HEK293 (cell line): Measurements from ENCODE around the gene ITGA7.

Experiments
- CTCF ChIA-PET: fragments of 350-600 bp; formaldehyde crosslinking; extraction: SDS; loops from one replicate; lab custom pipeline; 2021; ENCODE audit warnings: antibody characterized with exemption; lab: Yijun Ruan, JAX
- POLR2A ChIA-PET: fragments of 300-600 bp; formaldehyde crosslinking; extraction: SDS; loops from one replicate; lab custom pipeline; 2020; ENCODE audit warnings: antibody characterized with exemption, inconsistent platforms; lab: Yijun Ruan, JAX
- H3K27ac ChIP-seq: fragments of 200-500 bp; sonication (Bioruptor generic); 2 replicates; pipeline ENCODE4 v1.5.1; 2014; ENCODE audit warnings: low read depth, low read length, control low read depth, inconsistent platforms; ENCODE audit errors: extremely low read depth
- H3K36me3 ChIP-seq, 2 experiments: fragments of 200-500 bp in 1 of 2; sonication (Bioruptor generic) in 1 of 2; 1 replicate in 1 of 2; 2 replicates in 1 of 2; pipeline ENCODE4 v1.5.1; 2014 to 2017; ENCODE audit warnings: inconsistent platforms in 2 of 2, low read length in 2 of 2; ENCODE audit not compliant: control insufficient read depth in 2 of 2, insufficient read depth in 1 of 2
- H3K4me1 ChIP-seq: fragments of 200-500 bp; sonication (Bioruptor generic); 2 replicates; pipeline ENCODE4 v1.5.1; 2014; ENCODE audit warnings: mild to moderate bottlenecking, low read length, inconsistent platforms; ENCODE audit not compliant: control insufficient read depth, insufficient read depth
- H3K4me3 ChIP-seq: 2 replicates; pipeline ENCODE4 v1.5.1; 2011; ENCODE audit warnings: low read depth, mild to moderate bottlenecking, control low read depth, low read length, moderate library complexity
- H3K9me3 ChIP-seq: fragments of 200-500 bp; sonication (Bioruptor generic); 2 replicates; pipeline ENCODE4 v1.5.1; 2014; ENCODE audit warnings: low read depth, low read length, inconsistent platforms; ENCODE audit not compliant: control insufficient read depth, insufficient read depth
- EGR2 ChIP-seq: fragments of 450-650 bp; formaldehyde crosslinking; IDR thresholded peaks from 2 replicates; pipeline ENCODE4 v1.5.1; 2016; ENCODE audit warnings: low read depth, missing biosample characterization, missing genetic modification characterization
- HOXA7 ChIP-seq: sonication (generic); formaldehyde crosslinking; IDR thresholded peaks from 2 replicates; pipeline ENCODE4 v1.8.1; 2022; ENCODE audit warnings: missing genetic modification reagents, borderline replicate concordance
- KLF10 ChIP-seq: fragments of 450-650 bp; IDR thresholded peaks from 2 replicates; pipeline ENCODE4 v1.5.1; 2018; ENCODE audit warnings: missing biosample characterization, mild to moderate bottlenecking, missing genetic modification characterization
- KLF8 ChIP-seq: fragments of 450-650 bp; formaldehyde crosslinking; IDR thresholded peaks from 2 replicates; pipeline ENCODE4 v1.5.1; 2016; ENCODE audit warnings: missing biosample characterization, missing genetic modification characterization
- TCF7L2 ChIP-seq: IDR thresholded peaks from 2 replicates; pipeline ENCODE4 v1.6.1; 2011; ENCODE audit warnings: low read depth, mild to moderate bottlenecking, inconsistent platforms, low read length, moderate library complexity, borderline replicate concordance
- YY2 ChIP-seq: fragments of 450-650 bp; formaldehyde crosslinking; IDR thresholded peaks from 2 replicates; pipeline ENCODE4 v1.5.1; 2016; ENCODE audit warnings: missing biosample characterization, missing genetic modification characterization
- ZBTB8A ChIP-seq: fragments of 450-650 bp; formaldehyde crosslinking; IDR thresholded peaks from 2 replicates; pipeline ENCODE4 v1.5.1; 2016; ENCODE audit warnings: missing biosample characterization, missing genetic modification characterization
- ZFHX2 ChIP-seq: fragments of 450-650 bp; formaldehyde crosslinking; conservative IDR thresholded peaks from 2 replicates; pipeline ENCODE4 v1.5.1; 2016; ENCODE audit warnings: missing biosample characterization, missing genetic modification characterization
- ZNF311 ChIP-seq: fragments of 450-650 bp; formaldehyde crosslinking; IDR thresholded peaks from 2 replicates; pipeline ENCODE4 v1.5.1; 2017; ENCODE audit warnings: missing biosample characterization, missing genetic modification characterization, borderline replicate concordance
- ZNF354C ChIP-seq: fragments of 450-650 bp; formaldehyde crosslinking; IDR thresholded peaks from 2 replicates; pipeline ENCODE4 v1.5.1; 2016; ENCODE audit warnings: missing biosample characterization, missing genetic modification characterization, low read depth, borderline replicate concordance
- ZNF501 ChIP-seq: fragments of 450-650 bp; formaldehyde crosslinking; IDR thresholded peaks from 2 replicates; pipeline ENCODE4 v1.5.1; 2016; ENCODE audit warnings: missing biosample characterization, missing genetic modification characterization
- ZNF571 ChIP-seq: fragments of 450-650 bp; formaldehyde crosslinking; IDR thresholded peaks from 2 replicates; pipeline ENCODE4 v1.5.0; 2017; ENCODE audit warnings: missing biosample characterization, missing genetic modification characterization
- ZNF623 ChIP-seq: fragments of 450-650 bp; formaldehyde crosslinking; IDR thresholded peaks from 2 replicates; pipeline ENCODE4 v1.5.1; 2016; ENCODE audit warnings: missing biosample characterization, missing genetic modification characterization
- ZNF664 ChIP-seq: fragments of 450-650 bp; formaldehyde crosslinking; IDR thresholded peaks from 2 replicates; pipeline ENCODE4 v1.5.1; 2016; ENCODE audit warnings: missing biosample characterization, missing genetic modification characterization

ITGA7 gene

DNA sequence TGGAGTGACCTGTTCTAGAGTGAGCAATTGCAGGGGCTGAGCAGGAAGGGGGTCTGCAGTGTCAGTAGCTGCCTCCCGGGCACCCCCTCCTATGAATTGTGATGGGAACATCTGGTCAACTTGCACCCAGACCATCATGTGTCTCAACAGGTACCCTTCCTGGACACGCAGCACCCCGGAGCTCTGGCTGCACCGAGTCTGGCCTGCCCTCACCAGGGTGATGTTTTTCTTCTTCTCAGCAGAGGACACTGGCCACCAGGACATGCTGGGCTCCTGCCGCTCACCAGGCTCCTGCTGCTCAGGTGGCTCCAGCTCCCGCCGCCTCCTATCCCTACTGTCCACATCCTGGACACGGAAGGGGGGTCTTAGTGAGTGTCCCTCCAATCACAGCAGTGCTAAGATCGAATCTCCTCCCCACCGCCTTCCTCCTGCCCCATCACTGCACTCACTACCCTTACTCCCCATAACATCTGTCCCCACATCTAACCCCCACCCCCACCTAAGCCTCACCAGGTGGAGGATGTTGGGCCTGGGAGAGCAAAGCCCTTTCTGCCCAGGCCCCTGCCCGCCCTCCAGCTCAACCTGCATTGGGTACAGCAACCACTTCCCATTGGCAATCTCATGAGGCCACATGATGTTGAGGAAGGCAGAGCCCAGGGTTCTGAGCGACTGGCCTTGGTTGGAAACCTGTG is 14.9 kb downstream of the ITGA7 start:
- Histone ChIP-seq H3K27ac (no peak overlapping the region), H3K9me3 (no peaks in the 10 kb centered on the region), H3K4me3 (no peak overlapping the region), H3K36me3 (peaks cover 0 to 6% of the 10 kb centered on the region in 2 experiments; a peak in 1 of 3 replicates), H3K4me1 (no peaks in the 10 kb centered on the region)
- TF ChIP-seq ZNF623 (tag by site-specific recombination): no peak
- ChIA-PET CTCF (interaction anchor here (0.9 kb wide), 1 partner anchor 13 kb away, joined by 6 read pairs; no protein-coding TSS in a partner anchor), POLR2A (interaction anchor here (0.7 to 1.7 kb wide), 2 partner anchors 14 to 47 kb away, joined by 4 read pairs; no protein-coding TSS in a partner anchor)

DNA sequence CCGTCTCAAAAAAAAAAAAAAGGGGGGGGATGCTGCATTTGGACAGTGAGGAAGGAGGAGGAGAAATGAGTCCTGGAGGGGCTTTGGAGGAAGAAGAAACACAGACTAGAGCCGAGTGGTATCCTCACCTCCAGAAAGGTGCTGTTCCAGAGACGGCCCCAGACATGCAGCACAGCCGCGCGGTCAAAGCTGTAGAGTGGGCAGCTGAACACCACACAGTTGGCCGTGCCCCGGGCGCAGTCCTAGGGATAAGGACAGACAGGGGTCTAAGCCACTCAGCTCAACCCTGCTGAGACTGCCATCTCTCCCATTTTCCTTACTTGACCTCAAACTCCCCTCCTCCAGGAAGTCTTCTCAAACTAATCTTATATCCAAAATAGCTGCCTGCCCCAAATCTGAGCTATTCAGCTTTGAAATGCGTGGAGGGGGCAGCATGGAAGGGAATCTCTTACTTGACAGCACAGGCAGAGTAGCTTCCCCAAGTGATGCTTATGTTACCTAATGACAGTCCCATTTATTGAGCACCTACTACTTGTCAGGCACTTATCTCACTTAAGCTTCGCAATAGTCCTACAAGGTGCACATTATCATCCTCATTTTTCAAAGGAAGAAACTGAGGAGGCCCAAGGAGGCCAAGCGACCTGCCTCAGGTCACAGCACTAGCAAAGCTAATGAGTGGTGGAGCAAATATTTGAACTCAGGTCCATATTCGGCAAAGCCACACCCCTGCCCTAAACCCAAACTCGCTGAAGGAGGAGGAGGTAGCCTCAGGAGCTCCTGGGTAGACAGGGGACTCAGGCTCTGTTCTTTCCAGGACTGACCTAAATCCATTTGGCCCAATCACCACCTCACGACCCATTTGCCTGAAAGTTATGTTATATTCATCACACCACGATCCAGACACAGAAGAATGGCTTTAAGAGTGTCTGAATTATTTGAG is 18.7 kb downstream of the ITGA7 start:
- Histone ChIP-seq H3K36me3 (peaks cover 0 to 7% of the 10 kb centered on the region in 2 experiments; a peak in 1 of 3 replicates), H3K4me1 (no peaks in the 10 kb centered on the region), H3K9me3 (no peaks in the 10 kb centered on the region), H3K4me3 (no peak overlapping the region), H3K27ac (no peak overlapping the region)
- POLR2A ChIA-PET: no interaction called here
- CTCF ChIA-PET: interaction anchor here (0.5 to 2.2 kb wide), 3 partner anchors 17 to 425 kb away, joined by 3 to 9 read pairs (median 4); no protein-coding TSS in a partner anchor
- TF ChIP-seq KLF10 (tag by site-specific recombination) (no peak), YY2 (tag by site-specific recombination) (no peak), ZNF664 (tag by site-specific recombination) (peak; percentile 90), ZNF354C (tag by site-specific recombination) (no peak), ZNF571 (no peak), ZNF501 (tag by site-specific recombination) (no peak)

DNA sequence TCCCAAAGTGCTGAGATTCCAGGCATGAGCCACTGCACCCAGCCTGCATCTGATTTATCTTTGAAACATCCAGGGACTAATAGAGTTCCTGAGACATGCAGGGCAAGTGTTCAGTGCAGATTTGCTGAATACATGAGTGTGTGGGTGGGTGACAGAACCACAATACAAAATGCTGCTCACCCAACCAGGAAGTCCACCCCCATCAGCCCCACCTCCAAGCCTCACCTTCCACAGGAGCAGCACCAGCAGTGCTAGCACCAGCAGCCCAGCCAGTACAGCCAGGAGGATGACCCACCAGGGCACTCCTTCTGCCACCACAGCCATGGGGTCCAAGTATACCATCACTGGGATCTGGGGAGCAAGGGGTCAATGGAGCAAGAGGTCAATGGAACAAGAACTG is 20.0 kb downstream of the ITGA7 start:
- Histone ChIP-seq H3K4me3 (no peak overlapping the region), H3K27ac (no peak overlapping the region), H3K4me1 (no peaks in the 10 kb centered on the region), H3K9me3 (no peaks in the 10 kb centered on the region), H3K36me3 (peaks cover 0 to 3% of the 10 kb centered on the region in 2 experiments; a peak in 1 of 3 replicates)
- ChIA-PET POLR2A (no interaction called here), CTCF (interaction anchor here (0.6 to 2.2 kb wide), 2 partner anchors 18 kb away, joined by 4 to 9 read pairs; no protein-coding TSS in a partner anchor)
- peak; percentile 53; the same call in 1 of the 2 replicates for TF ChIP-seq EGR2 (tag by site-specific recombination)
- no peak for TF ChIP-seq HOXA7 (CRISPR knock-in tag)
- no peak for TF ChIP-seq KLF8 (tag by site-specific recombination)
- no peak for TF ChIP-seq ZNF311 (tag by site-specific recombination)
- TF ChIP-seq ZFHX2 (tag by site-specific recombination): peak; percentile 44; the same call in 1 of the 2 replicates

DNA sequence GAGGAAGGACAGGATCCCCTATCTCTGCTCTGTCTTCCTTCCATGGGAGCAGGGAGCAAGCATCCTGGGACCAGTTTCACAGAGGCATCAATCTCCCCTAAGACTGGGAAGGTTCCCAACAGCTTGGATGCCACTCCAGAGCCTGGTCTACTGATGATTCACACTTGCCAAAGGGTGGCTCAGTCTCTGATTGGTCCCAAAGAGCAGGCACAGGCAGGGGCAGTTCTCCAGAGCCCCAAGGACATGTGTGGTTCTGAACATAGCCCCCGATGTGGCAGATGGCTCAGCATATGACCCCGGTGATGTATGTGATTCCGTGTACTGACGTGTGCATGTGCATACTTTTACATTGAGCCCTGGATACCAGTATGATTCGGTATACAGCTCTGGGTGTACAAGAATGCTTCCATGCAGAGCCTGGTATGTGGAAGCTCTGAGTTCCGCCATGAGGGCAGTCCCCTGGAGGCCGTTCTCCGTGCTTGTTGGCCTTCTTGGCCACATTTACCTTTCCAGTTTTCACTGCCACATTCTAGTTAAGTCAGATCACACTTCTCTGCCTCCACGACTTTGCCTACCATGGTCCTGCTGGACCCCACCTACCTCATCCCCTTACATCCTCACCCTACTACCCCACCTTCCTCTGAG is 21.2 kb downstream of the ITGA7 start:
- CTCF ChIA-PET: interaction anchor here (0.6 kb wide), 1 partner anchor 855 kb away, joined by 4 read pairs; no protein-coding TSS in a partner anchor
- TF ChIP-seq ZBTB8A (tag by site-specific recombination) (no peak), TCF7L2 (no peak)
- Histone ChIP-seq H3K36me3 (peaks cover 0 to 3% of the 10 kb centered on the region in 2 experiments; a peak in 1 of 3 replicates), H3K4me1 (no peaks in the 10 kb centered on the region), H3K9me3 (no peaks in the 10 kb centered on the region), H3K4me3 (no peak overlapping the region), H3K27ac (no peak overlapping the region)
- POLR2A ChIA-PET: no interaction called here
